ENCODE data around the gene TMEM167B. TPM values are rescaled to one million over a fixed set of nuclear protein-coding genes. Genes with fewer than 3 reads are reported as not detected.

Gene TMEM167B
- total RNA-seq, 1 experiment from 2014 or later: 21.8 TPM

DNA sequence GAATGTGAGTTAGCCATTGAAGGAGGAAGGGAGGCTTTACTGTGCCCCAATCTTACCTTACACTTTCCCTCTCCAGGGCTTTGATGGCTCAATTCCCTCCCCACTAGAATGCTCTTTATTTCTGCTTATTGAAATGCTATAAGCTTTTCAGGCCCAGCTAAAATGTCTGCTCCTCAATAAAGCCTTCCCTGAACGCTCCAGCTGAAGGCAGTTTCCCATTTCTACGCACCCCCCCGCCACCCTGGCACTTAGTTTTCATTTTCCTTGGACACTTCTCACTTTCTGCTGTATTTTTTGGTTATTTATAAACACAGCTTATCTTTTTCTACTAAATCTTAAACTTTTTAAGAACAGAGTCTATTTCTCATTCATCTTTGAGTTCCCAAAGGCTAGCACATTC, 7.1 kb upstream of the TMEM167B start:
- Mint-ChIP-seq H3K27ac (ENCODE audit: unreplicated experiment) (no peak overlapping the region), H3K4me1 (ENCODE audit: low read depth, unreplicated experiment) (no peaks in the 10 kb centered on the region), H3K4me3 (ENCODE audit: unreplicated experiment) (no peak overlapping the region), H3K27me3 (ENCODE audit: insufficient read depth, unreplicated experiment) (no peaks in the 10 kb centered on the region), H3K36me3 (ENCODE audit: insufficient read depth, unreplicated experiment) (no peaks in the 10 kb centered on the region), H3K9me3 (ENCODE audit: unreplicated experiment) (no peaks in the 10 kb centered on the region)
- Histone ChIP-seq H3K36me3 (ENCODE audit: control insufficient read depth, insufficient read depth, low read length) (no peaks in the 10 kb centered on the region), H3K4me3 (ENCODE audit: low read depth, low read length) (no peak overlapping the region), H3K27me3 (replicated peaks; ENCODE audit: control insufficient read depth, insufficient read depth, low read length) (no peaks in the 10 kb centered on the region), H3K9me3 (no peaks in the 10 kb centered on the region), H3K4me1 (no peaks in the 10 kb centered on the region)
- no TSS peak for BruUV-seq (replicated peaks)
- intact Hi-C loops (cut with micrococcal nuclease; ENCODE audit: unreplicated experiment): no loop called here
- TF ChIP-seq, protein P1, sequence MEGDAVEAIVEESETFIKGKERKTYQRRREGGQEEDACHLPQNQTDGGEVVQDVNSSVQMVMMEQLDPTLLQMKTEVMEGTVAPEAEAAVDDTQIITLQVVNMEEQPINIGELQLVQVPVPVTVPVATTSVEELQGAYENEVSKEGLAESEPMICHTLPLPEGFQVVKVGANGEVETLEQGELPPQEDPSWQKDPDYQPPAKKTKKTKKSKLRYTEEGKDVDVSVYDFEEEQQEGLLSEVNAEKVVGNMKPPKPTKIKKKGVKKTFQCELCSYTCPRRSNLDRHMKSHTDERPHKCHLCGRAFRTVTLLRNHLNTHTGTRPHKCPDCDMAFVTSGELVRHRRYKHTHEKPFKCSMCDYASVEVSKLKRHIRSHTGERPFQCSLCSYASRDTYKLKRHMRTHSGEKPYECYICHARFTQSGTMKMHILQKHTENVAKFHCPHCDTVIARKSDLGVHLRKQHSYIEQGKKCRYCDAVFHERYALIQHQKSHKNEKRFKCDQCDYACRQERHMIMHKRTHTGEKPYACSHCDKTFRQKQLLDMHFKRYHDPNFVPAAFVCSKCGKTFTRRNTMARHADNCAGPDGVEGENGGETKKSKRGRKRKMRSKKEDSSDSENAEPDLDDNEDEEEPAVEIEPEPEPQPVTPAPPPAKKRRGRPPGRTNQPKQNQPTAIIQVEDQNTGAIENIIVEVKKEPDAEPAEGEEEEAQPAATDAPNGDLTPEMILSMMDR (IDR thresholded peaks at IDR 0.05; ENCODE audit: insufficient read depth in 1 of 2, low read depth in 1 of 2, low read length in 1 of 2, severe bottlenecking in 1 of 2, unreplicated experiment in 1 of 2): no peak
- ChIA-PET CTCF (no interaction called here), POLR2A (no interaction called here)
- DNase-seq: no peak

DNA sequence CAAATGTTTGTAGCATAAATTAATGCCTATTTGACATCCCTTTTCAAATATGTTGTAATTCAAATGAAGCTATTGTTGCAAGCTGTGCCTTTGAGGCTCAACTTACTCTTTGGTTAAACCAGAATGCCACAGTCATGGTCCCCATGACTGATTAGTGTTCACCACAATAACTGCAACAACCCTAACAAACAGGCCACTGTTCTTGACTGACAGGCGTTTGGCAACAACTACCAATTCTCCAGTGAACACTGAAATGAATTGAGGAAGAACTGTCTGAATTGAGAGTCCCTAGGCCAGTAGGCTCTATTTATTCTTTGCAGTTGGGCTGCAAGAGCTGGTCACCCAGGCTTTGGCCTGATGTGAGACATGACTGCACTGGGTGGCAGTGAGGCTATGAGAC, 6.6 kb upstream of the TMEM167B start:
- no peaks in the 10 kb centered on the region for H3K9me3 ChIP-seq
- no peak for DNase-seq
- CTCF ChIA-PET: no interaction called here
- intact Hi-C loops (cut with micrococcal nuclease; ENCODE audit: unreplicated experiment): no loop called here
- POLR2A ChIA-PET: no interaction called here
- no peaks in the 10 kb centered on the region for H3K27me3 ChIP-seq (replicated peaks; ENCODE audit: control insufficient read depth, insufficient read depth, low read length)
- no peaks in the 10 kb centered on the region for H3K36me3 ChIP-seq (ENCODE audit: control insufficient read depth, insufficient read depth, low read length)
- no TSS peak for BruUV-seq (replicated peaks)
- TF ChIP-seq, protein P1 (IDR thresholded peaks at IDR 0.05; ENCODE audit: insufficient read depth in 1 of 2, low read depth in 1 of 2, low read length in 1 of 2, severe bottlenecking in 1 of 2, unreplicated experiment in 1 of 2): no peak
- peaks cover 1% of the 10 kb centered on the region for H3K4me1 Mint-ChIP-seq (ENCODE audit: low read depth, unreplicated experiment)
- no peak overlapping the region for H3K4me3 Mint-ChIP-seq (ENCODE audit: unreplicated experiment)
- no peaks in the 10 kb centered on the region for H3K4me1 ChIP-seq
- no peaks in the 10 kb centered on the region for H3K9me3 Mint-ChIP-seq (ENCODE audit: unreplicated experiment)
- H3K27me3 Mint-ChIP-seq (ENCODE audit: insufficient read depth, unreplicated experiment): no peaks in the 10 kb centered on the region
- H3K4me3 ChIP-seq (ENCODE audit: low read depth, low read length): no peak overlapping the region
- H3K27ac Mint-ChIP-seq (ENCODE audit: unreplicated experiment): no peak overlapping the region
- H3K36me3 Mint-ChIP-seq (ENCODE audit: insufficient read depth, unreplicated experiment): no peaks in the 10 kb centered on the region

DNA sequence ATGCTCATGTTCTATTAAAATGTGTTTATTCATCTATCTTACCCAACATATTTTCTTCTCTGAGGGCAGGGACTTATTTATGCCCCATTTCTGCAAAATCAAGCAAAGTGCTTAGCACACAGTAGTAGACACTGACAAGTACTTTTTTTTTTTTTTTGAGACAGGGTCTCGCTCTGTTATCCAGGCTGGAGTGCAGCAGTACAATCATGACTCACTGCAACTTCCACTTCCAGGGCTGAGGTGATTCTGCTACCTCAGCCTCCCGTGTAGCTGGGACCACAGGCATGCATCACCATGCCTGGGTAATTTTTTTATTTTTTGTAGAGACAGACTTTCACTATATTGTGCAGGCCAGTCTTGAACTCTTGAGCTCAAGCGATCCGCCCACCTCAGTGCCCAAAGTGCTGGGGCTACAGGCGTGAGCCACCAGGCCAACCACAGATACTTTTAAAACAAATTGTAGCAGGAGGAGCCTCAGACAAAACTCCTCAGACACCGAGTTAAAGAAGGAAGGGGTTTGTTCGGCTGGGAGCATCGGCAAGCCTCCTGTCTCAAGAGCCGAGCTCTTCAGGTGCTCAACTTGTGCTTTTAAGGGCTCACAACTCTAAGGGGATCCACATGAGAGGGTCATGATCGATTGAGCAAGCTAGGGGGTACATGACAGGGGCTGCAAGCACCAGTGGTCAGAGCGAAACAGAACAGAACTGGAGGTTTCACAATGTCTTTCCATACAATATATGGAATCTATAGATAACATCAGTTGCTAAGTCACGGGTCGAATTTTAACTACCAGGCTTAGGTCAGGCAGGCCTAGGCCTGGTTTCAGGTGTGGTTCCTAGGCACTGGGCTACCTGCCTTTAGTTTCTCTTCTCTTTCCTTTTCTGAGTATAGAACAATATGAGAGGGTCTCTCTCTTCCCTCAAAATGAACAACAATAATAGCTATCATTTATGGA, 5.7 kb upstream of the TMEM167B start:
- no peak for DNase-seq
- Histone ChIP-seq H3K27me3 (replicated peaks; ENCODE audit: control insufficient read depth, insufficient read depth, low read length) (no peaks in the 10 kb centered on the region), H3K4me1 (no peaks in the 10 kb centered on the region), H3K9me3 (no peaks in the 10 kb centered on the region), H3K4me3 (ENCODE audit: low read depth, low read length) (no peak overlapping the region), H3K36me3 (ENCODE audit: control insufficient read depth, insufficient read depth, low read length) (no peaks in the 10 kb centered on the region)
- Mint-ChIP-seq H3K4me1 (ENCODE audit: low read depth, unreplicated experiment) (peaks cover 6% of the 10 kb centered on the region), H3K27me3 (ENCODE audit: insufficient read depth, unreplicated experiment) (no peaks in the 10 kb centered on the region), H3K4me3 (ENCODE audit: unreplicated experiment) (no peak overlapping the region), H3K36me3 (ENCODE audit: insufficient read depth, unreplicated experiment) (no peaks in the 10 kb centered on the region), H3K9me3 (ENCODE audit: unreplicated experiment) (no peaks in the 10 kb centered on the region), H3K27ac (ENCODE audit: unreplicated experiment) (no peak overlapping the region)
- TF ChIP-seq, protein P1 (IDR thresholded peaks at IDR 0.05; ENCODE audit: insufficient read depth in 1 of 2, low read depth in 1 of 2, low read length in 1 of 2, severe bottlenecking in 1 of 2, unreplicated experiment in 1 of 2): no peak
- POLR2A ChIA-PET: no interaction called here
- CTCF ChIA-PET: no interaction called here
- no TSS peak for BruUV-seq (replicated peaks)
- intact Hi-C loops (cut with micrococcal nuclease; ENCODE audit: unreplicated experiment): no loop called here
